GM18861 (cell line): ENCODE measurements around the gene LYZL4.

Experiments used
- ATAC-seq: cut with Tn5 transposase; IDR thresholded peaks from one replicate; pipeline ENCODE4 v1.9.1; 2021; ENCODE audit not compliant: unreplicated experiment

Gene LYZL4

GRCh38 chr3:42428830-42429229 is 18.4 kb upstream of the LYZL4 start:
- no peak for ATAC-seq

- ATAC-seq, result no peak
These were observed 15.5 kb upstream of the LYZL4 start for GRCh38 chr3:42425736-42426407.

GRCh38 chr3:42424911-42425310 is 14.5 kb upstream of the LYZL4 start:
- ATAC-seq, result no peak

- ATAC-seq, result no peak
These were observed 11.7 kb upstream of the LYZL4 start for GRCh38 chr3:42421818-42422796.

- no peak for ATAC-seq
These were observed 9.2 kb upstream of the LYZL4 start for GRCh38 chr3:42419563-42419962.

- no peak for ATAC-seq
These were observed 2.2 kb upstream of the LYZL4 start for GRCh38 chr3:42412526-42413155.

- no peak for ATAC-seq
These were observed 1.0 kb upstream of the LYZL4 start for GRCh38 chr3:42411429-42411828.

GRCh38 chr3:42408156-42408555 is 2.3 kb downstream of the LYZL4 start:
- no peak for ATAC-seq

GRCh38 chr3:42406727-42407450 is 3.5 kb downstream of the LYZL4 start:
- no peak for ATAC-seq

GRCh38 chr3:42405857-42406256 is 4.6 kb downstream of the LYZL4 start:
- no peak for ATAC-seq

GRCh38 chr3:42403737-42404136 is 6.7 kb downstream of the LYZL4 start:
- ATAC-seq, result no peak

- ATAC-seq, result no peak
These were observed 7.9 kb downstream of the LYZL4 start for GRCh38 chr3:42402394-42403096.

- no peak for ATAC-seq
These were observed 12.3 kb downstream of the LYZL4 start for GRCh38 chr3:42398080-42398479.

- no peak for ATAC-seq
These were observed 12.8 kb downstream of the LYZL4 start for GRCh38 chr3:42397644-42398043.

GRCh38 chr3:42394579-42395288 is 15.7 kb downstream of the LYZL4 start:
- ATAC-seq, result no peak

GRCh38 chr3:42387802-42388651 is 22.4 kb downstream of the LYZL4 start:
- no peak for ATAC-seq

- ATAC-seq, result no peak
These were observed 28.8 kb downstream of the LYZL4 start for GRCh38 chr3:42381551-42382082.

- ATAC-seq, result no peak
These were observed 32.7 kb downstream of the LYZL4 start for GRCh38 chr3:42377681-42378080.
